DND-41 (cell line): ENCODE results near the gene MEGF8.

Experiments used
- EZH2 ChIP-seq: IDR thresholded peaks from 3 replicates; pipeline ENCODE4 v1.6.1; 2012; ENCODE audit warnings: borderline replicate concordance, low read depth, mild to moderate bottlenecking, moderate library complexity, low read length, inconsistent platforms; ENCODE audit not compliant: severe bottlenecking
- TF ChIP-seq, protein P1 (sequence below): IDR thresholded peaks from 2 replicates; pipeline ENCODE4 v1.5.1; 2012; ENCODE audit warnings: borderline replicate concordance, low read length, moderate library complexity, mild to moderate bottlenecking; ENCODE audit not compliant: poor library complexity, severe bottlenecking; ENCODE audit errors: extremely low read depth

GRCh38 chr19:42280815-42281145 lies 44.7 kb upstream of the MEGF8 start:
- TF ChIP-seq, protein P1, sequence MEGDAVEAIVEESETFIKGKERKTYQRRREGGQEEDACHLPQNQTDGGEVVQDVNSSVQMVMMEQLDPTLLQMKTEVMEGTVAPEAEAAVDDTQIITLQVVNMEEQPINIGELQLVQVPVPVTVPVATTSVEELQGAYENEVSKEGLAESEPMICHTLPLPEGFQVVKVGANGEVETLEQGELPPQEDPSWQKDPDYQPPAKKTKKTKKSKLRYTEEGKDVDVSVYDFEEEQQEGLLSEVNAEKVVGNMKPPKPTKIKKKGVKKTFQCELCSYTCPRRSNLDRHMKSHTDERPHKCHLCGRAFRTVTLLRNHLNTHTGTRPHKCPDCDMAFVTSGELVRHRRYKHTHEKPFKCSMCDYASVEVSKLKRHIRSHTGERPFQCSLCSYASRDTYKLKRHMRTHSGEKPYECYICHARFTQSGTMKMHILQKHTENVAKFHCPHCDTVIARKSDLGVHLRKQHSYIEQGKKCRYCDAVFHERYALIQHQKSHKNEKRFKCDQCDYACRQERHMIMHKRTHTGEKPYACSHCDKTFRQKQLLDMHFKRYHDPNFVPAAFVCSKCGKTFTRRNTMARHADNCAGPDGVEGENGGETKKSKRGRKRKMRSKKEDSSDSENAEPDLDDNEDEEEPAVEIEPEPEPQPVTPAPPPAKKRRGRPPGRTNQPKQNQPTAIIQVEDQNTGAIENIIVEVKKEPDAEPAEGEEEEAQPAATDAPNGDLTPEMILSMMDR, result no peak
- TF ChIP-seq EZH2, result no peak
